NCI-H128 (cell line): ENCODE measurements around the gene TLR9.

Experiments
- DNase-seq: peaks from one replicate; lab custom pipeline; 2025; ENCODE audit not compliant: unreplicated experiment; lab: John Stamatoyannopoulos, UW

The TLR9 gene

DNA sequence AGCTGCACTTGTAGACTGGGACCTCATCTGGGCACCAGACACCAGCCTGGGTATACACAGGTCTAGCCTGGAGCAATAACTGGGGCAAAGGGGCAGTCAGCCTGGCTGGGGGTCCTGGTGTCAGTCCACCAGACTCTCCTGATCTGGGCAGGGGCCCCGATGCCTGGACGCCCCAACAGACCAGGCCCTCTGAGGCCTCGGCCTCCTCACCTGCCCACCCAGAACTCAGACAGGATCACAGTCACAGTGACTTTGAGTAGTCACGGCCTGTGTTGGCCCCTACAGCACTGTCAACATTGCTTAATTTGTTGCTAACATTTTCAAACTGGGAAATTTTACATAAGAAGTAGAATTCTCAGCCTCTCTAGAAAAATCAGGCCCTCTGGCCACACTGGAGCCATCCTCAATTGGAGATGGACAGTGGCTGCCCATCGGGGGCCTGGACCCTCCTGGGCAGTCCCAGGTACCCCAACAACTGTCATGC is 7.7 kb upstream of the TLR9 start:
- no peak for DNase-seq

DNA sequence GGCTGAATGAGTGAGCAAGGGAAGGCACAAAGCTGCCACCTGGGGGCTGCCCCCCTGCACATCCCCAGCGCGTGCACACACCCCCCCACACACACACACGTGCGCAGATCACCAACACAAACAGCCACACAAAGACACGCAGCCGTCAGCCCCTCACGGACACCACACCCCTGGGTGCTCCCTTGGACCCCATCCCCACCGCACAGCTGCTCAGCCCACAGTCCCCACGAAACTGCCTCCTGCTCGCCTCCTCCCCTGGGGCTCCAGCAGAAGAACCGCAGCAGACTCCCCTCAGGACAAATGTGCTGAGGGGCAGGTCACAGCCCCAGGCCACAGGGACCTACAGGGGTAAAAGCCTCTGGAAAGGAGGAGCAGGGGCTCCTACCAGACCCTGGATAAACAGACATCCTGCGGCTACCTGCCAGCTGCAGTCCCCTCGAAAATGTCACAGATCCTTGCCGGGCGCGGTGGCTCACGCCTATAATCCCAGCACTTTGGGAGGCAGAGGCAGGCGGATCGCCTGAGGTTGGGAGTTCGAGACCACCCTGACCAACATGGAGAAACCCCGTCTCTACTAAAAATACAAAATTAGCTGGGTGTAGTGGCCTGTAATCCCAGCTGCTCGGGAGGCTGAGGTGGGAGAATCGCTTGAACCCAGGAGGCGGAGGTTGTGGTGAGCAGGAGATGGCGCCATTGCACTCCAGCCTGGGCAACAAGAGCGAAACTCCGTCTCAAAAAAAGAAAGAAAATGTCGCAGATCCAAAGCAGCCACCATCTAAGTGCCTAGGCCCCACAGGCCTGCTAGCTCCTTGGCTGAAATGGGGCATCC is 7.0 kb upstream of the TLR9 start:
- no peak for DNase-seq

DNA sequence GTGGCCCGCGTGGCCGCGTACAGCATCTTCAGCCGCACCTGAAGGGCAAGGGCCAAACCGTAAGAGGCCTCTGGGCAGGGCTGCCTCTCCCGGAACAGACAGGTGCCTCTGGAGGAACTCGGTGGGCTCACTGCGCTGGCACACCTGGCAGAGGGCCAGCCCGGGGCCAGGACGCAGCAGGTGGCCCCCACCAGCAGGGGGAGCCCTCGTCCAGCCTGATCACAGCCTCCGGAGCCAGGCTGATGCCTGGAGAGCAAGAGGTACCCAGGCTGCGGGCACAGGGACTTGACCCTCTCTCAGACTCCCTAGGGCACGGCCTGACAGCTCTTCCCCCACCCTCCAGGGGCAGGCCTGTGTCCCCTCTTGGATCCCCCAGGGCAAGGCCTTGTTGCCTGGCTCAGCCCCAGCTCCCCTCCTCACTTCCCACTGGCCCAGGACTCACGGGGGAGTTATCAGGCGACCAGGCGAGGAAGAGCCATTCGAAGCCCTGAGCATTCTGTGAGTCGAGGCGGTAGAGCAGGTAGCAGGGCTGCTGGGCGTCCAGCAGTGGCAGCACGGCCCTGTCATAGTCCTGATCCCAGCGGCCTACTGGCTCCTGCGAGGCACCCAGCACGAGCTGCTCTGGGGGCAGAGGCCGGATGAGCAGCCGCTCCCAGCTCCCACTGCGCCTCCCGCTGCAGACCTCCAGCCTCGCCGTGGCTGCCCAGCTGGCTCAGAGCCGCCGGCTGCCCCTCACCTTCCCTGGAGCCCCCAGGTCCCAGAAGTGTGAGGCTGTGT is 6.2 kb upstream of the TLR9 start:
- no peak for DNase-seq

DNA sequence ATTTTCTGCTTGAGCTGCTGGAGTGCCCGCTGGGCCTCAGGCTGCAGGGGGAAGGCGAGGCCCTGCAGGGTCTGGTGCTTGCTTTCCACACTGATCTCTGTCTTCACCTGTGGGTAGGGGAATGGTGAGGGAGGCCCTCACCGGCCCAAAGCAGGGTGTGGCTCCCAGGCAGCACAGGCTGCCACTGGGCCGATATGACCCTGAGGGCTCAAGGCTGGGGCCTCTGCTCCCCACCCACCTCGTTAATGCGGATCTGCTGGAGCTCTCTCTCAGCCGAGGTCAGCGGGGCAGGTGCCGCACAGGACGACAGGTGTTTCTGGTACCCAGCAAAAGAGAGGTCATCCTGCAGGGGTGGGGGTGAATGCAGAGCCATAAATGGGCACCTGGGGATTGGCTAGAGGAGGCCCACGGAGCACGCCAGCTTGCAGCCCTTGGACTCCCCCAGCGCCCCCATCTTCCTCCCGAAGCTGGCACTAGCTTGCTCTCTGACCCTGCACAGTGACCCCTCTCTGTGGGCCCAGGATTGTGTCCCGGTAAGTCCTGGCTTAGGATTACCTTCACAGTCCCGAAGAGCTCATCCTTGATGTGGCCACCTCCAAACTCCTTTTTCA is 5.5 kb upstream of the TLR9 start:
- no peak for DNase-seq

DNA sequence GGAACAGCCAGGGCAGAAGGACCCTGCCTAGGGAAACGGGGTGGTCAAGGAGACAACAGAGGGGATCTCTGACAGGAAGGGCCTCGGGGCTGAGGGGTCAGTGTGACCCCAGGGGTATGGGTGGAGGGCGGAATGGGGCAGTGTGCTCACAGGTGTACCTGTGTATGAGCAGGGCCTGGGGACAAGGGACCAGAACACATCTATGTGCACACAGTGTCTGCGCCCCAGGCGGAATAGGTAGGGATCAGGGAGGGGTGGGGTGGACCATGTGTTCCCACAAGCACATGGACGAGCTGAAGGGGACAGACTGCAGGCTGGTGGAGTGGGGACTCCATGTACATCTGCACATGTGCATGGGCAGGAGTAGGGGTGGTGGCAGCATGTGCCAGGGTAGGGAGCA is 5.0 kb upstream of the TLR9 start:
- DNase-seq: no peak

DNA sequence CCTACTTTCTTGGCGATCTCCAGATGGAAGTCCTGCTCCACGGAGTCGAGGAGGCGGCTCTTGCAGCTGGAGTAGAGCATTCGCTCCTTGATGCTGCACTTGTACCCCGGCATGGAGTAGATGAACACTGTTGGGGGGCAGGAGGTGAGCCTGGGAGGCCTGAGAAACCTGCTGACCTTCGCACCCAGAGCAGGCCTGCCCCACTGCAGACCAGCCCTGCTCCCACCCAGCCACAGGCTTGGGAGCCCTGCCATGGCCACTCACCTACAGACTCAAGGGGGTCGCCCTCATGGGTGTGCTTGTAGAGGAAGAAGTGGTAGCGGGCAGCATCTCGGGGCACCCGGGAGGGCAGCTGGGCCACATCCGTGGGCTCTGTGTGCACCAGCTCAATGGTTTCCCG is 4.2 kb upstream of the TLR9 start:
- no peak for DNase-seq

DNA sequence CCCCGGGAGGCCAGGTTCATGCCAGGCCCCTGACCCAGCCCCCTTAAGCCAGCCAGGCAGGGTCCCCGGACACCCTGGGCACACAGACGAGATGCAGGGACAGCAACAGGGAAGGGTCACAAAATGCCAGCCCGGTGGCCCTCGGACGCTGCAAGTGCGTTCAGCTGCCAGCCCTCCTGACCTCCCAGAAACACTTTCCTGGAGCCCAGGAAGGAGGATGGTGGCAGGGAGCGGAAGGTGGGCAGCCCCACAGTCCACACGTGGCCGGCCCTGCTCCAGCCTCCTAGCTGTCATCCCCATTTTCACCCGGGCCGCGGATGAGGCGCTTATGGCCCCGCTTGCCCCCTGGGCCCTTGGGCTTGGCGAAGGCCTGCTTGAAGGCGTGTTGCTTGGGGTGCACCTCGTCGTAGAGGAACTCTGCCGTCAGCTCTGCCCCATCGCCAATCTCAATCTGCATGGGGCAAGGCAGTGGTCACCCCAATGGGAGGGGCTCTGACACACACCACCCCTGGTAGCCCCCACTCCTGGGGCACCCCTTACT is 3.4 kb upstream of the TLR9 start:
- no peak for DNase-seq

DNA sequence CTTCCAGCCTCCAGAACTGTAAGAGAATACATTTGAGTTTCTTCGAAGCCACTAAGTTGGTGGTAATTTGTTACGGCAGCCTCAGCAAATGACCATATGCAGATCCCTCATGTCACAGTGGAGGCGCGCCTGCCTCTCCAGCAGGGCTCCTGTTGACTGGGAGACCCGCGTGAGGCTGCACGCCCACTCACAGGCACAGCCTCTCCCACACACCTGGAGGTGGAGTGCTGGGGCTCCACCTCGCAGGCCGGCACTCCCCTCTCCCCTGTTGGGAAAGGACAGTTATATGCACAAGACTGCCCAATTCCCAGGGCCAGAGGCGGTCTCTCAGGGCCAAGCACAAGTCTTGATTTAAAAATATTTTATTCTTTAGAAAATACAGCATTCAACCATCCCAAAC is 2.8 kb upstream of the TLR9 start:
- no peak for DNase-seq

DNA sequence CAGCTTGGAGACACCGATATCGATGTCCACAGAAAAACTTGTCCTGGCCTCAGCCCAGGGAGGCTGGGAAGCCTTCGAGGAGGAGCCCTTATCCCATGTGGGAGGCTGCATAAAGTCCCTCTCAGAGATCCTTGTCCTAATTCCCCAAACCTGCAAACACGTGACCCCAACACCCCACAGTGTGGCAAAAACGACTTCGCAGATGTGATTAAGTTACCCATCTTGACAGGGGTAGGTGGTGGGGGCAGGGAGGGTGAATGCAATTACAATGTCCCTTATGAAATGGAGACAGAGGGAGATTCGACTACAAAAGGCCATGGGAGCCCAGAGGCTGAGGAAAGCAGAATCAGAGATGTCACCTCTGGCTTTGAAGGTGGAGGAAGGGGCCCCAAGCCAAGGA is 2.3 kb upstream of the TLR9 start:
- no peak for DNase-seq

DNA sequence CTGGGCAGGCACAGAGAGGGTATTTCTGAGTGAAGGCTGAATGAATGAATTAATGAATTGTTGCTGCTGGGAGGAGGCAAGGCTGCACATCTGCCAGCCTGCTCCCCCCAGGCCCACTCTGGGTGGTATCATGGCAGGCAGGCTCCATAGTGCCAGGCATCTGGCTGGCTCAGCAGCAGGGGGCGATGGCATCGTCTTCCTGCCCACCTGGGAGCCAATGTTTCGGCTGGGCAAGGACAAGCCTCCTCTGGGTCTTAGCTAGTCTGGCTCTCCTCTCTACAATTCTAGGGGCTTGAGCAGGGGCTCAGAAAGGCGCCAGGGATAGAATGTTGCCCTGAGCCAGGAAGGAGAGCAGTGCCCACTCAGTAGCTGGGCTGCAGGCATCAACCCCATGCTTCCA is 1.7 kb upstream of the TLR9 start:
- DNase-seq: no peak

DNA sequence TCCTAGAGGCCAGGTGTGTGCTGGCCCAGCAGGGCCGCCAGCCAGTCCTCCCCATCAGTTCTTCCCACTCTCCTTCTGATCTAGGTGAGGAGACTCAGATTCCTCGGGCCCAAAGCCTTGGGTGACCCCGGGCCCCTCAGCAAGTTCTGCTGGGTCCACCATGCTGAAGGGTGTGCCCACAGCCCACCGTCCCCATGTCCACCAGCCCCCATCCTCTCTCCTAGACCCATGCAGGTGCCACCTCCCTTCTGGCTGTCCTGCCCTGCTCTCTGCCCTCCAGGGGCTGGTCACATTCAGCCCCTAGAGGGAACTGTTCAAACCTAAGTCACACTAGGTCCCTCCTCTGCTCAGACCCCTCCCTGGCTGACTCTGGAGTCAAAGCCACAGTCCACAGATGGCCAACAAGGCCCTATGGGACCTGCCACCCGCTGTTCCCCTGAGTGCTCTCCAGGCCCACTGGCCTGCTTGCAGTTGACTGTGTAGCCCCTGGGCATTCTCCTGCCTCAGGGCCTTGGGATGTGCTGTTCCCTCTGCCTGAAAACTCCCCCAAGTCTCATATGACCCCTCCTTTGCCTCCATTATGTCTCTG is 878 bp upstream of the TLR9 start:
- no peak for DNase-seq

DNA sequence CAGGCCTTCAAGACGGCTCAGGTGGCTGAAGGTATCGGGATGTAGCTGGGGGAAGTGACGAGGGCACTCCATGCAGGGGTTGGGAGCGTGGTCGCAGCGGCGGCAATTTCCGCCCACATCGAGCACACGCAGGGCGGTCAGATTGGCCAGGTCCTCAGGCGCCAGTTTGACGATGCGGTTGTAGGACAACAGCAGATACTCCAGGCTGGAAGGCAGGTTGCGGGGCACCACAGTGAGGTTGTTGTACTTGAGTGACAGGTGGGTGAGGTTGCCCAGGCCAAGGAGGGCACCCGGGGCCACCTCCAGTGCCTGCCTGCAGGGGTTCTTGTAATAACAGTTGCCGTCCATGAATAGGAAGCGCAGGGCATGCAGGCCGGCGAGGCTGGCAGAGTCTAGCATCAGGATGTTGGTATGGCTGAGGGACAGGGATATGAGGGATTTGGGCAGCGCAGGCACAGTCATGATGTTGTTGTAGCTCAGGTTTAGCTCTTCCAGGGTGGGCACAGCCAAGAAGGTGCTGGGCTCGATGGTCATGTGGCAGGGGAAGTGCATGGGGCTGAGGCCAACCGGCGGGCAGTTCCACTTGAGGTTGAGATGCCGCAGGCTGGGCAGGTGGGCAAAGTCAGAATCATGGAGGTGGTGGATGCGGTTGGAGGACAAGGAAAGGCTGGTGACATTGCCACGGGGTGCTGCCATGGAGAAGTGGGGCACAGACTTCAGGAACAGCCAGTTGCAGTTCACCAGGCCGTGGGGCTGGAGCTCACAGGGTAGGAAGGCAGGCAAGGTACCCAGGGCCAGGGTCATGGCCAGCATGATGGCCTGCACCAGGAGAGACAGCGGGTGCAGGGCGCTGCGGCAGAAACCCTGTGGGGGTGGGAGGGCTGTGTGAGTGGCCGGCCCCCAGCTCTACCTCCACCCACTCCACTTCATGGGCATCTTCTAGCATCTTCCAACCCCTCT is 1.7 kb downstream of the TLR9 start:
- no peak for DNase-seq

DNA sequence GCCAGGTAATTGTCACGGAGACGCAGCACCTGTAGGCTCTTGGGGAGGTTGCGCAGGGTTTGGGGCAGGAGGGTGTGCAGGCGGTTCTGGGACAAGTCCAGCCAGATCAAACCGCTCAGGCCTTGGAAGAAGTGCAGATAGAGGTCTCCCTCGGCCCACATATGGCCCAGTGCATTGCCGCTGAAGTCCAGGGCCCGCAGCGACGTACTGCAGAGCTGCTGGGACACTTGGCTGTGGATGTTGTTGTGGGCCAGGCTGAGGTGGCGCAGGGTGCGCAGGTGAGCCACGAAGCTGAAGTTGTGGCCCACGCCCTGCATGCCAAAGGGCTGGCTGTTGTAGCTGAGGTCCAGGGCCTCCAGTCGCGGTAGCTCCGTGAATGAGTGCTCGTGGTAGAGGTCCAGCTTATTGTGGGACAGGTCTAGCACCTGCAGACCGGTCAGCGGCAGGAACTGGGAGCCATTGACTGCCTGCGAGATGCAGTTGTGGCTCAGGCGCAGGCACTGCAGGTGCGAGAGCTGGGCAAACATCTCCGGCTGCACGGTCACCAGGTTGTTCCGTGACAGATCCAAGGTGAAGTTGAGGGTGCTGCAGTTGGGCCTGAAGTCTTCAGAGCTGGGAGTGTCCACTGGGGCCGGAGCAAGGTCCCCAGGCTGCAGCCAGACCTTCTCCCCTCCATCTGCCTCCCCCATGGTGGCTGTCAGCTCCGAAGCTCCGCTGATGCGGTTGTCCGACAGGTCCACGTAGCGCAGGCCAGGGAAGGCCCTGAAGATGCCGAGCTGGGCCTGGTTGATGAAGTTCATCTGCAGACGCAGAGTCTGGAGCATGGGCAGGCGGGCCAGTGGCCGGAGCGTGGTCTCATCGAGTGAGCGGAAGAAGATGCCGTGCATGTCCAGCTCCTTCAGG is 2.9 kb downstream of the TLR9 start:
- no peak for DNase-seq

DNA sequence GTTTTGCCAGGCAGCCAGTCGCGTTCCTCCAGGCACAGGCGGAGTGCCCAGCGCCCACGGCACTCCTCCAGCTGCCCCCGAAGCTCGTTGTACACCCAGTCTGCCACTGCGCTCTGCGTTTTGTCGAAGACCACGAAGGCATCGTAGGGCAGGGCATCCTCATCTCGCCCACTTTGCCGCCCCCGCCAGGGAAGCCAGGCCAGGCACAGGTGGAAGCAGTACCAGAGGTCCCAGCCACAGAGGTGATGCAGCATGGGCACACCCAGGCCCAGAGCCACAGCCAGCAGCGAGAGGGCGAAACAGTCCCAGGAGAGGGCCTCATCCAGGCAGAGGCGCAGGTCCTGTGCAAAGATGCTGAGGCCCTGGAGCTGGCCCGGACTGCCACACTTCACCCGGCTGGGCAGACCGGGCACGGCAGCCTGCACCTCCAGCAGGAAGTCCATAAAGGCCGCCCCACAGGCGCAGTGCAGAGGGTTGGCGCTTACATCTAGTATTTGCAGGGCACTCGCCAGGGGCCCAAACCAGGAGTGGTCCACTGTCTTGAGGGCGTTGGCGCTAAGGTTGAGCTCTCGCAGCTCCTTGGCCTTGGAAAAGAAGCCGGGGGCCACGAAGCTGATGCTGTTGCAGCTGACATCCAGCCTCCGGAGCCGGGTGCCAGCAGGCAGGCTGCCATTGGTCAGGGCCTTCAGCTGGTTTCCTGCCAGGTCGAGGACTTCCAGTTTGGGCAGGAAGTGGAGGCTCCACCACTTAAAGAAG is 3.7 kb downstream of the TLR9 start:
- no peak for DNase-seq

DNA sequence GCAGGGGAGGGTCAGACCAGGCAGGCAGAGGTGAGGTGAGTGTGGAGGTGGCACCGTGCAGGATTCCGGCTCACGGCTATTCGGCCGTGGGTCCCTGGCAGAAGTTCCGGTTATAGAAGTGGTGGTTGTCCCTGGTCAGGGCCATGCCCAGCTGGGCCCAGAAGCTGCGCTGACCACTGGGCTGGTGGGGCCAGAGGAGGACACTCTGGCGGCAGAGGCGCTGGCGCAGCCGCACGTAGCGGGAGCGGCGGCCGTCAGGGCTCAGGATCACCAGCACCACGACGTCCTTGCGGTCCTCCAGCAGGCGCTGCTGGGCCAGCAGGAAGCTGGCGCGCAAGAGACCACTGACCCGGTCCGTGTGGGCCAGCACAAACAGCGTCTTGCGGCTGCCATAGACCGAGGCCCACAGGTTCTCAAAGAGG is 4.3 kb downstream of the TLR9 start:
- DNase-seq: no peak

DNA sequence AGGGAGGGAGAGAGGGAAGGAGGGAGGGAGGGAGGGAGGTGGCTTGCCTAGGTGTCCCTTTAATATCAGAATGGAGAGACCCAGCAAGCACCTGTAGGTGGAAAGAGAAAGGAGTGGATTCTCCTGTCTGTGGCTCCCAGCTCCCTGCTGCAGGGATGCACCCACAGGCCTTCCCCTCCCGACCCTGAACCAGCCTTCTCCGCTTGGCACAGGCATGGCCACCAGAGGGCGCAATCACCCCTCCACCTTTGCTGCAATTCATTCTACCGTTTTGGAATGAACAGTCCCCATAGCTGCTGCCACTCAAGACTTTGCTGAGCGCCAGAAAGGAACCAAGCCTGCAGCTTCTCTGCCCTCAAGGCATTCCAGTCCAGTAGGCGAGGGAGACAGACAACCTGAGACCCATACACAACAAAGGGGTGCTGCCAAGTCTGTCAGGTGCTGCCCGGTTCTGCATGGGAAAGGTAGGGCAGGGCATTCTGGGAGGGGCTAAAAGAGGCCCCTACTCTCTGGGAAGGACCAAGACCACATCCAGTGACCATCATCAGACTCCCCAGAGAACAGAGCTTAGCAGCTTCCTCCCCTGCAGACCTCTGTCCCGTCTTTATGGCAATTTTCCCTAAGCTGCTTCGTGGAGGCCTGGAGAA is 4.9 kb downstream of the TLR9 start:
- peak; percentile 35 for DNase-seq

DNA sequence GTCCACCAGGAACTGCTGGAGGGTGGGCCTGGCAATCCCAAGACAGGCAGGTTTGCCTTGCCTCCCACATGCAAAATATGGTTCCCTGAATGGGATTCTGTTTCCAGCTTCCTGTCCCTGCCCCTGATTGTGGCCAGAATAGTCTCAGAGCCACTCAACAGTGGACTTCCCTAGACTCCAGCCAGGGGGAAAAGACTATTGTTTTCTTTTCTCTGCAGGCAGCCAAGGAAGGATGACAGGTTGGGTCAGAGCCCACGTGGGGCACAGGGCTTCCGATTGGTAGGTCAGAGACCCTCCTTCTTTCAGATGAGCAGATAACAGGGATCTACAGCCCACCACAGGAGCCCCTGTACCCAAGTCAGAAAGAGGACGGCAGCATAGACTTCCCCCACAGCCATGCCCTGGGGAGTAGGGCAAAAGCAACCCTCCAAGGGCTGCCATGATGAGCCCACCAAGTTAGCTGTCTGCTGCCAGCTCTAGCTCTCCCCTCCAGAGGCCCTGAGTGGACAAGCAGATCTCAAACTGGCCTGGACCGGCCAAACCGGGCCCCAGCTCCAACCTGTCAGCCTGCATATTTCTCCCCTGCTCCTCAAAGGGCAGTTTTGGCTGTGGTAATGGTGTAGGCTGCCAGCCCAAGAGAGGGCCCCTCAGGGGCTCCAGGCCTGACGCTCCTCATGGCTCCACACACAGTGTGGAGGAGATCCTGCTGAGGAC is 6.4 kb downstream of the TLR9 start:
- no peak for DNase-seq
